HS-5 (cell line): Measurements from ENCODE around the gene COG3.

Source experiments
- DNase-seq: peaks from one replicate; pipeline ENCODE4 v3.0.0-alpha.2; 2012; ENCODE audit warnings: low read depth

COG3 gene

DNA sequence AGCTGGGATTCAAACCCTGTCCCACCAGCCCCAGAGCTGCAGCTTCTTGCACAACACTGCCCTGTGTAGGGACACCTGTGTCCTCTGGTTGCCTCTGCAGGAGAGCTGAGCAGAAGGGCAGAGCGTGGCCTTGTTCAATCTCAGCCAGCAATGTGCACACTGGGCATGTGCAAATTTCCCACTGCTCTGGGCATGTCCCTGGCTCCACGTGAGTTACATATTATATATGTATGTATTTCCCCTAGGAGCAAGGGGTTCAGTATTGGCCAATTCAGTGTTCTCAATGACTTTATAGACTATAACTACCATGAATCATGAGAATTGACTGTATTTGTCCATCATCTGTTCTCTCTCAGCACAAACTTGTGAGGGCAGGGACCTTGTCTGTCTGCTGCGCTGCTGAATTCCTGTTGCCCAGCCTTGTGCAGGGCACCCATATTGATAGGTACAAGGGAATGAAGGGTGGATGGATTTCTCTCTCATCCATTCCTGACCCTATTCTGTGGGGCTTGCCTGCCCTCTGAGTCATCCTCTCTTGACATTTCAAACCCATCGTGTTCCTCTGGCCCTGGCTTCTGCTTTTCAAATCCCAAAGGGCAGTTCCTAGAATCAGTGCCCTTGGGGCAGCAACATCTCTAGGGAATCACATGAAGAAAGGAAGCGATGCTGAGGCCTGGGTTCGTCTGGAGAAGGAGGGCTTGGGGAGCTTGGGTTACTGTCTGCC, 81.1 kb downstream of the COG3 start:
- DNase-seq, result no peak

GRCh38 chr13:45546410-45546765, 81.6 kb downstream of the COG3 start:
- no peak for DNase-seq

- DNase-seq, result no peak
Observed at GRCh38 chr13:45548281-45548680, 83.5 kb downstream of the COG3 start.

DNA sequence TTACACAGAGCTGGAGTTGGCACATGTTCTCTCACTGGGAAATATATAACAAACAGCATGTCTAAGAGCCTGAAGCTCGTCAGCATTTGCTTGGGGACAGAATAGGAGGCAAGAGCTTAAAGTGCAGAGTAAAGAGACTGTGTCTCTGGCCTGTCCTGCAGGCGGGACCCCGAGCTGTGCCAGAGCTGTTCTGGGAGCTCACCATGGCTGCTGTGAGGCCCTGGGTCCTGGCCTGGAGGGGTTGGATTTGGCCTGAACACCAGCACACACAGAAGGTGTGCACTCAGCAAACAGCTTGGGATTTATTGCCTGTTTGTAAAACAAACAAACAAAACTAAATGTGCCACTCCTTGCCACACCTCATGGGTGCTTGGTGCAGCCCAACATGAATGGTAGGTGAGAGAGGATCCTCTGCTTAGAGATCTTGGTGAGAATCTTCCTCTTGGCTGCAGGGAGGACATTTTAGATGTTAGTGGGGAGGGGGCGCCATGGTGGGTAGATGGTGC, 89.9 kb downstream of the COG3 start:
- DNase-seq, result no peak

DNA sequence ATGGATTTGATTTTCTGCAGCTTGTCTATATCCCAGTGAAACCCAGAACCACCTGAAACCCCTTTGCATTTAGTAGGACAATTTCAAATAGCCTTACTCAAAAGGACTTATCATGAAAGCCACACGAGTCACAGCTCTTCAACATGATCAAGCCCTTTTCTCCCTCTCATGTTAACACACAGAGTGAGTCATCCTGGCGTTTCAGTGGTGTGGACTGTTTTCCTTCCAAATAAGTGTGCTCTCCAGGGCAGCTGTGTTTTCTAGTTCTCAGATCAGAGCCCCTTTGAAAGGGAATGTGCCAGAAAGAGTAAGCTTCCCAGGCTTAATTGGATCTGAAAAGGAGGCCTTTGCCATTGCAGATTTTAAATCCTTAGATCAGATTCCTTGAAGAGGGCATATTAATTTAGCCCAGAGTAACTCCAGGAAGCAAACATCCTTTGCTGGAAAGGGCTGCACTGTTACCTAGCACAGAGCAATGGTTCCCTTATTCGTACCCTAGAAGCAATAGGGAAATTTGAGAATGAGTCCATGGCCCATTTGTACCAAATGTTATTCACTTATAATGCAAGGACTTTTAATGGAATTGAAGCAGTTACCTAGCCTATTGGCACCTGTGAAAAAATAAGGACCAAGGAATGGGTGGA, 99.5 kb downstream of the COG3 start:
- DNase-seq, result peak; percentile 8

DNA sequence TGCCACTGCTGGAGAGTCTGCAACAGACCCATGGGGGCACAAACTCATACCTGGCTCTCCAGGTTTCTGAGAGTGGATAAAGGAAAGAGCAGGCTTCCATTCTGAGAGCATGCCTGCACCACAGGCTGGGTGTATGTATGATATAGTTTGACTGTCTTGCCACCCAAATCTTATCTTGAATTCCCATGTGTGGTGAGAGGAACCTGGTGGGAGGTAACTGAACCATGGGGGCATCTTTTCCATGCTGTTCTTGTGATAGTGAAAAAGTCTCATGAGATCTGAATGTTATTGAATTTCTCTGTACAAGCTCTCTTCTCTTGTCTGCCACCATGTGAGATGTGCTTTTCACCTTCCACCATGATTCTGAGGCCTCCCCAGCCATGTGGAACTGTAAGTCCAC, 100.6 kb downstream of the COG3 start:
- DNase-seq, result no peak

DNA sequence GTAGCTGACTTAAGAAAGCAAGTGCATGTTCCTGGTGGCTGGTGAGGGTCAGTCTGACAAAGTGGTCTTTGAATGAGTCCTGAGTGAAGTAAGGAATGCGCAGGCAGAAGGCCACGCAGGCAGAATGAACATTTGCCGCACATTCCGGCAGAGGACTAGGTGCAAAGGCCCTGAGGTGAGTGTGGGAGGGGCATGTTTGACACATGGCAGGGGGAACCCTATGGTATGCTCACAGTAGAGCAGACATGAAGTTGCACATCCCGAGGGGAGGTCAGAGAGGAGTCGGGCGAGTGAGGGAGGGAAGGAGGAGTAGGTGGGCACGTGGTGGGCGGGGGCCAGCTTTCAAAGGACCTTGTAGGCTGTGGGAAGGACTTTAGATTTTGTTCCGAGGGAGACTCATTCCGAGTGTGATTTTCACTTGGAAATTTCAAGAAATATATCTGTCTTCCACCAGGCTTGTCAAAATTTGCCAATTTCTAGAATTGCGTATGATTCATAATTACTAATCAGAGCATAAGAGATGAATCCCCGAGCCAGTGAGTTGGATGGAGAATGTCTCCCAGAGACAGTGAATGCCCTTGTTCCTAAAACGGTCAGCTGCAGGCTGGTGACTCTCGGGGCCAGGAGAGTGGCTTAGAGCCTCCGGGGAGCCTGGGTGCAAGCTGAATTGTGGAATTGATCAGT, 110.5 kb downstream of the COG3 start:
- no peak for DNase-seq

- no peak for DNase-seq
Observed at GRCh38 chr13:45575830-45576180, 111.1 kb downstream of the COG3 start.

GRCh38 chr13:45576466-45576865, 111.7 kb downstream of the COG3 start:
- no peak for DNase-seq

GRCh38 chr13:45582408-45583076, 117.8 kb downstream of the COG3 start:
- DNase-seq, result no peak

DNA sequence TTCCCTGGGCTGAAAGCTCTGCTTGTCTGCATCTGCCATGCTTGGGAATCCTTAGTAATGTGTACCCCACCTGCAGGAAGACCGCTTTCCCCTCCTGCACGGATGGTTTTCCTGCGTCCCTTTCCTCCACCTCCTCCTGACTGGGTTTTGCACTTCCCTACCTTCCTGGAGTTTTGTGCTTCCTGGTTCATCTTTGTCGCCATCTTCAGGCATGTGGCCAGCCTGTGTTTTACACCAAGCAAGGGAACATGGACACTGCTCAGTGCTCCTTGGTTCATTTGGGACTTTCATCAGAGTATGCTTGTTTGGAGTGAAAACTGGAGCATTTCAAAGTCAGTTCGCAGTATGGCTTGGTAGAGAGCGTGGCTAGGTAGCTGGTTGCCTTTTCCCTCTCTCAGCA, 120.1 kb downstream of the COG3 start:
- no peak for DNase-seq
